LNCaP clone FGC (cell line): ENCODE results near the gene KCTD17.

ENCODE experiments used
- DNase-seq: peaks from one replicate; pipeline ENCODE4 v3.0.0-alpha.2; 2011; ENCODE audit warnings: low read depth
- H3K4me3 ChIP-seq: 2 replicates; pipeline ENCODE4 v1.5.1; 2011; ENCODE audit warnings: mild to moderate bottlenecking, low read depth, low read length, control low read depth
- CTCF ChIP-seq: IDR thresholded peaks from 2 replicates; pipeline ENCODE4 v1.5.1; 2012; ENCODE audit warnings: mild to moderate bottlenecking; ENCODE audit not compliant: control insufficient read depth, insufficient read depth; ENCODE audit errors: extremely low read depth

KCTD17 gene

GRCh38 chr22:37019309-37020191, 32.0 kb upstream of the KCTD17 start, which contains the start of the genes MPST and TST:
TSS of gene MPST (plus strand) at chr22:37019742. CDS start at chr22:37019837, 95 bp downstream.
TSS of gene TST (minus strand) at chr22:37019447. CDS start at chr22:37018732, 715 bp downstream.
- no peak for DNase-seq

GRCh38 chr22:37020192-37020479, 31.4 kb upstream of the KCTD17 start:
- peak; percentile 21 for DNase-seq
- H3K4me3 ChIP-seq: peak overlapping the region; percentile 78
- no peak for TF ChIP-seq CTCF

More at GRCh38 chr22:37019309-37020191, 32.0 kb upstream of the KCTD17 start, which contains the start of the genes MPST and TST:
- TF ChIP-seq CTCF: no peak
- peak within 1 kb of the TSS; percentile 78 for H3K4me3 ChIP-seq

- TF ChIP-seq CTCF: no peak
- DNase-seq: no peak
- H3K4me3 ChIP-seq: no peak overlapping the region
These were observed 30.5 kb upstream of the KCTD17 start for GRCh38 chr22:37021041-37021440.

GRCh38 chr22:37021710-37022482, 29.6 kb upstream of the KCTD17 start:
- TF ChIP-seq CTCF: peak; percentile 50
- no peak overlapping the region for H3K4me3 ChIP-seq
- no peak for DNase-seq

GRCh38 chr22:37022483-37023337, 28.8 kb upstream of the KCTD17 start:
- H3K4me3 ChIP-seq: no peak overlapping the region
- TF ChIP-seq CTCF: no peak
- DNase-seq: no peak

GRCh38 chr22:37023743-37024338, 27.7 kb upstream of the KCTD17 start:
- TF ChIP-seq CTCF: no peak
- H3K4me3 ChIP-seq: no peak overlapping the region
- no peak for DNase-seq
